Measurements from ENCODE around the gene COL5A2. TPM values are rescaled to one million over a fixed set of nuclear protein-coding genes. Genes with fewer than 3 reads are reported as not detected.

The COL5A2 gene
- total RNA-seq, 1 donor from 2014 or later = 8.1 TPM

- ATAC-seq (peak; percentile 89), DNase-seq (no peak)
- intact Hi-C loops (cut with micrococcal nuclease) = no loop called here
Measured at GRCh38 chr2:189153619-189154018, 25.9 kb downstream of the COL5A2 start.

GRCh38 chr2:189152483-189152882 is 27.1 kb downstream of the COL5A2 start:
- peak; percentile 85 for ATAC-seq
- intact Hi-C loops (cut with micrococcal nuclease) = no loop called here
- DNase-seq = peak; percentile 58

- peak; percentile 68 for ATAC-seq
- intact Hi-C loops (cut with micrococcal nuclease) = no loop called here
Measured at GRCh38 chr2:189151906-189152305, 27.7 kb downstream of the COL5A2 start.

GRCh38 chr2:189150033-189150432 is 29.5 kb downstream of the COL5A2 start:
- no peak for ATAC-seq
- no peak for DNase-seq
- intact Hi-C loops (cut with micrococcal nuclease) = no loop called here

More at GRCh38 chr2:189151906-189152305, 27.7 kb downstream of the COL5A2 start:
- no peak for DNase-seq

GRCh38 chr2:189147989-189148388 is 31.6 kb downstream of the COL5A2 start:
- no peak for DNase-seq
- intact Hi-C loops (cut with micrococcal nuclease) = no loop called here
- no peak for ATAC-seq

- intact Hi-C loops (cut with micrococcal nuclease) = no loop called here
- no peak for ATAC-seq
- no peak for DNase-seq
Measured at GRCh38 chr2:189147361-189147760, 32.2 kb downstream of the COL5A2 start.

- DNase-seq = no peak
- ATAC-seq = no peak
- intact Hi-C loops (cut with micrococcal nuclease) = no loop called here
Measured at GRCh38 chr2:189146553-189146952, 33.0 kb downstream of the COL5A2 start.

- ATAC-seq = peak; percentile 91
- intact Hi-C loops (cut with micrococcal nuclease) = no loop called here
Measured at GRCh38 chr2:189144700-189145211, 34.8 kb downstream of the COL5A2 start.

GRCh38 chr2:189143925-189144324 is 35.6 kb downstream of the COL5A2 start:
- intact Hi-C loops (cut with micrococcal nuclease) = no loop called here
- peak; percentile 73 for ATAC-seq

More at GRCh38 chr2:189144700-189145211, 34.8 kb downstream of the COL5A2 start:
- DNase-seq = no peak

GRCh38 chr2:189142893-189143759 is 36.4 kb downstream of the COL5A2 start:
- intact Hi-C loops (cut with micrococcal nuclease) = no loop called here
- DNase-seq (no peak), ATAC-seq (no peak)

More at GRCh38 chr2:189143925-189144324, 35.6 kb downstream of the COL5A2 start:
- DNase-seq = no peak

GRCh38 chr2:189138800-189139199 is 40.8 kb downstream of the COL5A2 start:
- DNase-seq = no peak
- intact Hi-C loops (cut with micrococcal nuclease) = no loop called here
- no peak for ATAC-seq

- intact Hi-C loops (cut with micrococcal nuclease) = no loop called here
- no peak for ATAC-seq
- DNase-seq = peak; percentile 30
Measured at GRCh38 chr2:189137519-189137918, 42.0 kb downstream of the COL5A2 start.

GRCh38 chr2:189134485-189134884 is 45.1 kb downstream of the COL5A2 start:
- no peak for DNase-seq
- intact Hi-C loops (cut with micrococcal nuclease) = no loop called here
- no peak for ATAC-seq

GRCh38 chr2:189131991-189132390 is 47.6 kb downstream of the COL5A2 start:
- intact Hi-C loops (cut with micrococcal nuclease) = no loop called here
- DNase-seq (no peak), ATAC-seq (no peak)

GRCh38 chr2:189129971-189130370 is 49.6 kb downstream of the COL5A2 start:
- ATAC-seq = no peak
- intact Hi-C loops (cut with micrococcal nuclease) = no loop called here

GRCh38 chr2:189128970-189129369 is 50.6 kb downstream of the COL5A2 start:
- DNase-seq = no peak
- ATAC-seq = no peak
- intact Hi-C loops (cut with micrococcal nuclease) = no loop called here

More at GRCh38 chr2:189129971-189130370, 49.6 kb downstream of the COL5A2 start:
- DNase-seq = no peak

GRCh38 chr2:189127756-189128155 is 51.8 kb downstream of the COL5A2 start:
- intact Hi-C loops (cut with micrococcal nuclease) = no loop called here
- no peak for ATAC-seq
- DNase-seq = no peak

GRCh38 chr2:189125195-189125594 is 54.4 kb downstream of the COL5A2 start:
- intact Hi-C loops (cut with micrococcal nuclease) = no loop called here
- ATAC-seq (no peak), DNase-seq (no peak)

GRCh38 chr2:189124175-189124574 is 55.4 kb downstream of the COL5A2 start:
- no peak for DNase-seq
- no peak for ATAC-seq
- intact Hi-C loops (cut with micrococcal nuclease) = no loop called here

GRCh38 chr2:189118386-189118785 is 61.2 kb downstream of the COL5A2 start:
- ATAC-seq = no peak
- DNase-seq = no peak
- intact Hi-C loops (cut with micrococcal nuclease) = loop anchor here (10.0 kb wide), 1 partner anchor 166 kb away; no protein-coding TSS in a partner anchor

- DNase-seq (no peak), ATAC-seq (no peak)
- intact Hi-C loops (cut with micrococcal nuclease) = loop anchor here (10.0 kb wide), 1 partner anchor 168 kb away; no protein-coding TSS in a partner anchor
Measured at GRCh38 chr2:189116979-189117378, 62.6 kb downstream of the COL5A2 start.

Measured in left ventricle myocardium superior (tissue), 1 donor.